HepG2 (cell line): Measurements from ENCODE around the gene MBD5. TPM values are rescaled to one million over a fixed set of nuclear protein-coding genes. Genes with fewer than 3 reads are reported as not detected.
A peak's percentile ranks its signal among the peaks of the same experiment; 100 is the strongest.

Experiments used
- ATAC-seq: fragments of 200-7000 bp; cut with Tn5 transposase; 3 replicates; pipeline ENCODE4 v1.9.1; 2020; ENCODE audit warnings: mild to moderate bottlenecking, moderate library complexity
- BruUV-seq: library from RNA; stranded (reverse); fragments of 400-500 nt; replicated peaks from 2 replicates; lab custom pipeline; 2021; lab: Mats Ljungman, UMichigan
- CTCF ChIA-PET: fragments of 300-600 bp; formaldehyde crosslinking; extraction: SDS; loops from one replicate; lab custom pipeline; 2021; ENCODE audit warnings: low total read pairs, inconsistent platforms, low intra/inter-chr PET ratio; lab: Yijun Ruan, JAX
- POLR2A ChIA-PET: fragments of 350-600 bp; sonication (Branson Sonifier 250); formaldehyde crosslinking; loops from one replicate; lab custom pipeline; 2020; ENCODE audit warnings: antibody characterized with exemption, inconsistent platforms; lab: Yijun Ruan, JAX
- DNase-seq: peaks from one replicate; pipeline ENCODE4 v3.0.0-alpha.2; 2015; ENCODE audit warnings: low spot score
- FAIRE-seq: peaks from 3 replicates; lab custom pipeline; 2011; peaks lifted over from hg19 to GRCh38; lab: Jason Lieb, UNC
- H2AFZ ChIP-seq: one replicate; pipeline ENCODE4 v1.6.1; 2011; ENCODE audit warnings: low read length, inconsistent platforms
- H3K27ac ChIP-seq: fragments of 300-600 bp; 3 replicates; pipeline ENCODE4 v1.8.0; 2011; ENCODE audit warnings: mixed run types, mild to moderate bottlenecking, mixed read lengths, low read length, inconsistent platforms; ENCODE audit not compliant: insufficient read depth; ENCODE audit errors: extremely low read length
- H3K27me3 ChIP-seq, 2 experiments: fragments of 200-600 bp in 1 of 2; 2 replicates in 1 of 2; 3 replicates in 1 of 2; pipeline versions ENCODE4 v1.6.0 to v1.8.0; 2011; ENCODE audit warnings: low read length in 2 of 2, mild to moderate bottlenecking in 2 of 2, moderate library complexity in 2 of 2, inconsistent platforms in 1 of 2; ENCODE audit not compliant: insufficient read depth in 2 of 2, control insufficient read depth in 1 of 2
- H3K36me3 ChIP-seq, 2 experiments: fragments of 200-600 bp in 1 of 2; replicated peaks in 1 of 2; 2 replicates in 1 of 2; 3 replicates in 1 of 2; pipeline versions ENCODE4 v1.5.1 to v1.8.0; 2011; ENCODE audit warnings: low read length in 2 of 2, inconsistent platforms in 1 of 2; ENCODE audit not compliant: insufficient read depth in 2 of 2, control insufficient read depth in 1 of 2
- H3K4me1 ChIP-seq: 2 replicates; pipeline ENCODE4 v1.5.1; 2012; ENCODE audit warnings: low read length, inconsistent platforms; ENCODE audit not compliant: insufficient read depth
- H3K4me2 ChIP-seq: 2 replicates; pipeline ENCODE4 v1.6.0; 2011; ENCODE audit warnings: low read depth, low read length, inconsistent platforms
- H3K4me3 ChIP-seq, 3 experiments: fragments of 200-600 bp in 1 of 3; sonication (generic), shearing (Covaris generic) in 1 of 3; replicated peaks in 1 of 3; 2 replicates each; pipeline ENCODE4 v1.5.1; 2011 to 2016; ENCODE audit warnings: low read length in 3 of 3, inconsistent platforms in 2 of 3, low read depth in 2 of 3, mild to moderate bottlenecking in 2 of 3, control low read depth in 1 of 3, mixed read lengths in 1 of 3; ENCODE audit not compliant: insufficient read depth in 1 of 3
- H3K79me2 ChIP-seq: one replicate; pipeline ENCODE4 v1.6.1; 2011; ENCODE audit warnings: low read length, inconsistent platforms; ENCODE audit not compliant: insufficient read depth
- H3K9ac ChIP-seq: 2 replicates; pipeline ENCODE4 v1.6.0; 2011; ENCODE audit warnings: mild to moderate bottlenecking, low read depth, low read length, inconsistent platforms; ENCODE audit not compliant: insufficient read depth
- H3K9me3 ChIP-seq: 2 replicates; pipeline ENCODE4 v1.5.1; 2012; ENCODE audit warnings: mild to moderate bottlenecking, low read length
- H4K20me1 ChIP-seq: 2 replicates; pipeline ENCODE4 v1.6.0; 2011; ENCODE audit warnings: inconsistent platforms, mild to moderate bottlenecking, low read length, moderate library complexity; ENCODE audit not compliant: insufficient read depth
- AKAP8 ChIP-seq: sonication (generic); formaldehyde crosslinking; IDR thresholded peaks from 2 replicates; pipeline ENCODE4 v1.5.1; 2020; ENCODE audit warnings: mild to moderate bottlenecking, missing genetic modification reagents
- BRCA1 ChIP-seq: sonication (generic); formaldehyde crosslinking; IDR thresholded peaks from 2 replicates; pipeline ENCODE4 v1.4.0; 2020; ENCODE audit warnings: missing genetic modification reagents
- GATA4 ChIP-seq: sonication (generic); IDR thresholded peaks from 2 replicates; pipeline ENCODE4 v1.6.1; 2016; ENCODE audit warnings: antibody characterized with exemption, low read depth, borderline replicate concordance
- HOXA9 ChIP-seq: sonication (generic); formaldehyde crosslinking; IDR thresholded peaks from 2 replicates; pipeline ENCODE4 v1.8.1; 2022; ENCODE audit warnings: missing genetic modification reagents, mild to moderate bottlenecking, moderate library complexity, borderline replicate concordance
- IRF9 ChIP-seq: sonication (generic); formaldehyde crosslinking; IDR thresholded peaks from 2 replicates; pipeline ENCODE4 v1.8.0; 2022; ENCODE audit warnings: missing genetic modification reagents, mild to moderate bottlenecking, borderline replicate concordance
- MIER3 ChIP-seq: IDR thresholded peaks from 2 replicates; pipeline ENCODE4 v1.6.1; 2016; ENCODE audit warnings: missing compliant biosample characterization, borderline replicate concordance
- NRL ChIP-seq: sonication (generic); formaldehyde crosslinking; IDR thresholded peaks from 2 replicates; pipeline ENCODE4 v1.5.0; 2020; ENCODE audit warnings: missing genetic modification reagents, mild to moderate bottlenecking, moderate library complexity, borderline replicate concordance
- RBM39 ChIP-seq: fragments of 200-400 bp; formaldehyde crosslinking; IDR thresholded peaks from one replicate; pipeline ENCODE4 v1.6.1; 2018; ENCODE audit warnings: antibody characterized with exemption, mild to moderate bottlenecking, low read depth, low read length; ENCODE audit not compliant: poor library complexity, severe bottlenecking
- SALL1 ChIP-seq: sonication (generic); formaldehyde crosslinking; IDR thresholded peaks from 2 replicates; pipeline ENCODE4 v1.8.0; 2022; ENCODE audit warnings: mild to moderate bottlenecking, missing genetic modification reagents
- ZFP82 ChIP-seq: sonication (generic); formaldehyde crosslinking; IDR thresholded peaks from 2 replicates; pipeline ENCODE4 v1.5.1; 2020; ENCODE audit warnings: mild to moderate bottlenecking, missing genetic modification reagents, borderline replicate concordance
- ZNF143 ChIP-seq: sonication (generic); formaldehyde crosslinking; IDR thresholded peaks from 2 replicates; pipeline ENCODE4 v1.4.0; 2020; ENCODE audit warnings: missing genetic modification reagents
- ZNF317 ChIP-seq: sonication (generic); formaldehyde crosslinking; IDR thresholded peaks from 2 replicates; pipeline ENCODE4 v1.5.0; 2020; ENCODE audit warnings: mild to moderate bottlenecking, missing genetic modification reagents
- ZNF629 ChIP-seq: sonication (generic); formaldehyde crosslinking; conservative IDR thresholded peaks from 2 replicates; pipeline ENCODE4 v1.5.0; 2020; ENCODE audit warnings: missing genetic modification reagents
- ZNF678 ChIP-seq: sonication (generic); formaldehyde crosslinking; IDR thresholded peaks from 2 replicates; pipeline ENCODE4 v1.4.0; 2020; ENCODE audit warnings: mild to moderate bottlenecking, missing genetic modification reagents
- ZNF816 ChIP-seq: sonication (generic); formaldehyde crosslinking; IDR thresholded peaks from 2 replicates; pipeline ENCODE4 v1.8.0; 2022; ENCODE audit warnings: missing genetic modification reagents, mild to moderate bottlenecking, borderline replicate concordance
- ZNF850 ChIP-seq: sonication (generic); formaldehyde crosslinking; conservative IDR thresholded peaks from 2 replicates; pipeline ENCODE4 v1.9.0; 2021; ENCODE audit warnings: mild to moderate bottlenecking, missing genetic modification reagents
- ZNF883 ChIP-seq: sonication (generic); formaldehyde crosslinking; IDR thresholded peaks from 2 replicates; pipeline ENCODE4 v1.5.1; 2020; ENCODE audit warnings: mild to moderate bottlenecking, missing genetic modification reagents; ENCODE audit errors: not compliant biosample characterization
- WGBS: methylation state at CpG from one replicate; pipeline ENCODE4 v1.1.6; 2017; ENCODE audit warnings: low lambda C conversion rate; 5-methylcytosine and 5-hydroxymethylcytosine counted together
- in situ Hi-C: cut with HindIII; loops from 2 replicates; pipeline ENCODE4 v1.10.0; 2017; ENCODE audit warnings: low pct_unique_long_range_greater_than_20kb; ENCODE audit not compliant: extremely low pct_ligation_motif_present
- intact Hi-C: fragments of 100-400 bp; cut with micrococcal nuclease; formaldehyde crosslinking; loops from one replicate; pipeline ENCODE4 v1.10.0; 2022; ENCODE audit not compliant: unreplicated experiment
- polyA plus RNA-seq, 8 experiments: library from polyadenylated mRNA; depleted of rRNA in 3 of 8; stranded (reverse) in 7 of 8; unstranded in 1 of 8; fragments of >200 nt; fragmentation: Illumina TruSeq in 4 of 8; extraction: Trizol in 4 of 8; gene quantifications; 2 replicates each; pipeline versions ENCODE4 v1.2.1 to v1.2.3, GENCODE V29; 2011 to 2016; ENCODE audit warnings: low read depth in 4 of 8, missing spikeins in 1 of 8, mixed read lengths in 1 of 8; ENCODE audit not compliant: insufficient read depth in 1 of 8
- total RNA-seq, 5 experiments: library from RNA; depleted of rRNA; stranded (reverse); fragments of >200 nt; fragmentation: Illumina TruSeq; extraction: Trizol; gene quantifications; 2 replicates each; pipeline ENCODE4 v1.2.3, GENCODE V29; 2016; ENCODE audit warnings: low read depth in 1 of 5
- TF ChIP-seq, protein P1 (sequence below): sonication (generic); formaldehyde crosslinking; IDR thresholded peaks from 2 replicates; pipeline ENCODE4 v1.4.0; 2020; ENCODE audit warnings: mild to moderate bottlenecking, missing genetic modification reagents
- TF ChIP-seq, protein P2 (sequence below): sonication (generic); formaldehyde crosslinking; IDR thresholded peaks from 2 replicates; pipeline ENCODE4 v1.8.1; 2023; ENCODE audit warnings: mild to moderate bottlenecking, moderate library complexity, missing genetic modification reagents

Gene MBD5
- total and polyA plus RNA-seq, 2 of the 13 experiments (the other 11 are each of a cell fraction or from before 2014, with no cell fraction given) = 13.5 to 26.4 TPM

DNA sequence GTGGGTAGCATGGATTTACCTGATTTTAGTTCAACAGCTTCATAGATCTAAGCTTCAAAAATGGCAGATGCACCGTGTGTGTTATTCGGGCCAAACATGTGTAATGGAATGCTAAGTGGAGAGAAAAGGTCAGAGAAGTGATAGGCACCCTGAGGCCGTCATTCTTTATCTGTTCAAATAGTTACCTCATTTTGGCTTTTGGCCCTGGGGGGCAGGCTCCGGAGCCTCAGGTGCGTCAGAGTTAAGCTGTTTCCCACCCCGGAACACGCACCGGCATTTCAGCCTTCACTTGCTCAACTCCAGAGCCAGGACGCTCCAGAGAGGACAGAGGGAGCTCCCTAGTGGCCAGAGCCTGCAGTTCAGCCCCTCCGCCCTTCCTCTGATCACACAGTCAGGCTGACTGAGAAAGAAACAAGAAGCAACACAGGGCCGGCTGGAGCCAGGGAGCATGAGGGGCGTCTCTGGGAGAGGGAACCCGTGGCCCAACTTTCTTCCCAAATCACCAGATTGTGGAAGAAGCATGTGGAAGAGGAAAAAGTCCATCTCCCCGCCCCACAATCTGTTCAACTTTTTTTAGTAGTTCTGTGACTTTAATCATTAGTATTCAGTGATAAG, 488.5 kb downstream of the MBD5 start:
- Histone ChIP-seq H3K27me3 (no peaks in the 10 kb centered on the region), H3K4me3 (peak overlapping the region; percentile 53 to 68 (median 55)), H3K4me2 (peak overlapping the region; percentile 89), H4K20me1 (no peaks in the 10 kb centered on the region), H2AFZ (peak overlapping the region; percentile 75), H3K9me3 (no peaks in the 10 kb centered on the region), H3K79me2 (no peaks in the 10 kb centered on the region), H3K27ac (peak overlapping the region; percentile 60), H3K4me1 (peaks cover 24% of the 10 kb centered on the region), H3K9ac (peak overlapping the region; percentile 57), H3K36me3 (no peaks in the 10 kb centered on the region)
- 2% methylated on average over 14 of the region's 14 CpGs for WGBS
- CTCF ChIA-PET = interaction anchor here (0.8 to 1.9 kb wide), 3 partner anchors 307 to 572 kb away, joined by 3 to 19 read pairs (median 10); no protein-coding TSS in a partner anchor
- in situ Hi-C loops (loop anchor here (5.0 to 10.0 kb wide), 2 partner anchors 305 to 572 kb away; no protein-coding TSS in a partner anchor), intact Hi-C loops (loop anchor here (1.0 to 10.0 kb wide), 7 partner anchors 135 to 572 kb away; partner anchors contain the start of gene ORC4)
- ATAC-seq (peak; percentile 99), DNase-seq (peak; percentile 90), FAIRE-seq (peak; percentile 77)
- POLR2A ChIA-PET = interaction anchor here (0.6 to 2.6 kb wide), 7 partner anchors 22 to 666 kb away, joined by 3 to 25 read pairs (median 4); partner anchors contain the start of genes MBD5 and ORC4
- no TSS peak for BruUV-seq
- TF ChIP-seq GATA4 = no peak
- TF ChIP-seq HOXA9 (CRISPR knock-in tag) = no peak
- 0 out of 2 replicates have a peak, but pooled peaks have one; percentile 21 for TF ChIP-seq ZFP82
- no peak for TF ChIP-seq ZNF883 (CRISPR knock-in tag)
- peak; percentile 28; the same call in 1 of the 2 replicates for TF ChIP-seq ZNF143 (CRISPR knock-in tag)
- no peak for TF ChIP-seq RBM39
- TF ChIP-seq, protein P1, sequence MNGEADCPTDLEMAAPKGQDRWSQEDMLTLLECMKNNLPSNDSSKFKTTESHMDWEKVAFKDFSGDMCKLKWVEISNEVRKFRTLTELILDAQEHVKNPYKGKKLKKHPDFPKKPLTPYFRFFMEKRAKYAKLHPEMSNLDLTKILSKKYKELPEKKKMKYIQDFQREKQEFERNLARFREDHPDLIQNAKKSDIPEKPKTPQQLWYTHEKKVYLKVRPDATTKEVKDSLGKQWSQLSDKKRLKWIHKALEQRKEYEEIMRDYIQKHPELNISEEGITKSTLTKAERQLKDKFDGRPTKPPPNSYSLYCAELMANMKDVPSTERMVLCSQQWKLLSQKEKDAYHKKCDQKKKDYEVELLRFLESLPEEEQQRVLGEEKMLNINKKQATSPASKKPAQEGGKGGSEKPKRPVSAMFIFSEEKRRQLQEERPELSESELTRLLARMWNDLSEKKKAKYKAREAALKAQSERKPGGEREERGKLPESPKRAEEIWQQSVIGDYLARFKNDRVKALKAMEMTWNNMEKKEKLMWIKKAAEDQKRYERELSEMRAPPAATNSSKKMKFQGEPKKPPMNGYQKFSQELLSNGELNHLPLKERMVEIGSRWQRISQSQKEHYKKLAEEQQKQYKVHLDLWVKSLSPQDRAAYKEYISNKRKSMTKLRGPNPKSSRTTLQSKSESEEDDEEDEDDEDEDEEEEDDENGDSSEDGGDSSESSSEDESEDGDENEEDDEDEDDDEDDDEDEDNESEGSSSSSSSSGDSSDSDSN (CRISPR knock-in tag) = peak; percentile 77
- TF ChIP-seq AKAP8 = no peak
- TF ChIP-seq, protein P2, sequence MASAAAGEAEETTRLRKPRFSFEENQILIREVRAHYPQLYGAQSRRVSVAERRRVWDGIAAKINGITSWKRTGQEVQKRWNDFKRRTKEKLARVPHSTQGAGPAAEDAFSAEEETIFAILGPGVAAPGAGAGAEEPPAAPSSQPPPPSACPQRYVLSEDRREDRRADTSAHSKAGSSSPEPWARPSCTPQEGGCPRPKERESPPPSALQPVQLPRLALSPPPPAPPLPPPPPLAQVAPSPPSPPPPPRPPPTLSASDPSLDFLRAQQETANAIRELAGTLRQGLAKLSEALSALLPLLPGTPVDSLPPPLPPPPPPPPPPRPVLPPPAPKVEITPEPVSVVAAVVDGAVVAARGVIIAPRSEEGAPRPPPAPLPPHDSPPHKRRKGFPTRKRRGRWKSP (CRISPR knock-in tag) = peak; percentile 61; the same call in 1 of the 2 replicates
- TF ChIP-seq ZNF678 (CRISPR knock-in tag) = peak; percentile 49; the same call in 1 of the 2 replicates
- TF ChIP-seq ZNF317 (CRISPR knock-in tag) = peak; percentile 39; the same call in 1 of the 2 replicates
- peak; percentile 92; the same call in 1 of the 2 replicates for TF ChIP-seq BRCA1 (CRISPR knock-in tag)
- 0 out of 2 replicates have a peak, but pooled peaks have one; percentile 35 for TF ChIP-seq ZNF629 (CRISPR knock-in tag)
- TF ChIP-seq IRF9 (CRISPR knock-in tag) = no peak; the same call in 1 of the 2 replicates
- no peak for TF ChIP-seq ZNF816 (CRISPR knock-in tag)
- peak; percentile 76 for TF ChIP-seq MIER3
- TF ChIP-seq NRL (CRISPR knock-in tag) = peak; percentile 49; the same call in 1 of the 2 replicates
- TF ChIP-seq SALL1 = peak; percentile 97
- no peak for TF ChIP-seq ZNF850 (CRISPR knock-in tag)
